ENCODE data around the gene FAM174C. TPM values are rescaled to one million over a fixed set of nuclear protein-coding genes. Genes with fewer than 3 reads are reported as not detected.

Gene FAM174C
- total RNA-seq, 1 donor from 2014 or later = 32.7 TPM

- Mint-ChIP-seq H3K4me3 (ENCODE audit: unreplicated experiment) (no peak overlapping the region), H3K27ac (ENCODE audit: unreplicated experiment) (peak overlapping the region; percentile 88)
These were observed 18.5 kb upstream of the FAM174C start for GRCh38 chr19:1256646-1257474.

GRCh38 chr19:1257475-1258162 lies 17.7 kb upstream of the FAM174C start:
- Mint-ChIP-seq H3K36me3 (ENCODE audit: low read depth) (peaks cover 20% of the 10 kb centered on the region), H3K27me3 (ENCODE audit: low read depth) (no peaks in the 10 kb centered on the region), H3K4me1 (ENCODE audit: low read depth) (peaks cover 76% of the 10 kb centered on the region), H3K4me3 (ENCODE audit: unreplicated experiment) (no peak overlapping the region), H3K9me3 (ENCODE audit: low read depth) (no peaks in the 10 kb centered on the region), H3K27ac (ENCODE audit: unreplicated experiment) (peak overlapping the region; percentile 88)
- DNase-seq (ENCODE audit: low spot score) = no peak
- no peak for TF ChIP-seq CTCF (IDR thresholded peaks at IDR 0.05)

More at GRCh38 chr19:1256646-1257474, 18.5 kb upstream of the FAM174C start:
- DNase-seq (ENCODE audit: low spot score) = no peak
- no peak for TF ChIP-seq CTCF (IDR thresholded peaks at IDR 0.05)
- H3K4me1 Mint-ChIP-seq (ENCODE audit: low read depth) = peaks cover 70% of the 10 kb centered on the region
- peaks cover 20% of the 10 kb centered on the region for H3K36me3 Mint-ChIP-seq (ENCODE audit: low read depth)
- H3K9me3 Mint-ChIP-seq (ENCODE audit: low read depth) = no peaks in the 10 kb centered on the region
- no peaks in the 10 kb centered on the region for H3K27me3 Mint-ChIP-seq (ENCODE audit: low read depth)

- no peak for DNase-seq (ENCODE audit: low spot score)
- H3K9me3 Mint-ChIP-seq (ENCODE audit: low read depth) = no peaks in the 10 kb centered on the region
- peaks cover 20% of the 10 kb centered on the region for H3K36me3 Mint-ChIP-seq (ENCODE audit: low read depth)
- peak overlapping the region; percentile 96 for H3K27ac Mint-ChIP-seq (ENCODE audit: unreplicated experiment)
- no peak overlapping the region for H3K4me3 Mint-ChIP-seq (ENCODE audit: unreplicated experiment)
- no peak for TF ChIP-seq CTCF (IDR thresholded peaks at IDR 0.05)
- H3K27me3 Mint-ChIP-seq (ENCODE audit: low read depth) = no peaks in the 10 kb centered on the region
- H3K4me1 Mint-ChIP-seq (ENCODE audit: low read depth) = peaks cover 81% of the 10 kb centered on the region
These were observed 17.2 kb upstream of the FAM174C start for GRCh38 chr19:1258163-1258492.

- Mint-ChIP-seq H3K4me3 (ENCODE audit: unreplicated experiment) (peak overlapping the region; percentile 36), H3K36me3 (ENCODE audit: low read depth) (peaks cover 18% of the 10 kb centered on the region), H3K9me3 (ENCODE audit: low read depth) (no peaks in the 10 kb centered on the region), H3K4me1 (ENCODE audit: low read depth) (peaks cover 79% of the 10 kb centered on the region), H3K27ac (ENCODE audit: unreplicated experiment) (peak overlapping the region; percentile 96), H3K27me3 (ENCODE audit: low read depth) (no peaks in the 10 kb centered on the region)
- no peak for DNase-seq (ENCODE audit: low spot score)
- TF ChIP-seq CTCF (IDR thresholded peaks at IDR 0.05) = peak; percentile 18
These were observed 16.6 kb upstream of the FAM174C start for GRCh38 chr19:1258707-1259205.

GRCh38 chr19:1259206-1259875 lies 16.0 kb upstream of the FAM174C start:
- Mint-ChIP-seq H3K36me3 (ENCODE audit: low read depth) (peaks cover 18% of the 10 kb centered on the region), H3K27ac (ENCODE audit: unreplicated experiment) (peak overlapping the region; percentile 96), H3K4me3 (ENCODE audit: unreplicated experiment) (peak overlapping the region; percentile 36), H3K27me3 (ENCODE audit: low read depth) (no peaks in the 10 kb centered on the region), H3K9me3 (ENCODE audit: low read depth) (no peaks in the 10 kb centered on the region), H3K4me1 (ENCODE audit: low read depth) (peaks cover 81% of the 10 kb centered on the region)
- DNase-seq (ENCODE audit: low spot score) = no peak
- TF ChIP-seq CTCF (IDR thresholded peaks at IDR 0.05) = peak; percentile 7

Measured in chondrocyte (in vitro differentiated cells).